ENCODE results near the gene XRCC5.
"Not testable (repeated sequence)": the region's sequence is repeated elsewhere in the genome, so short reads cannot be mapped to it uniquely, and the experiment has no call there.

Gene XRCC5

DNA sequence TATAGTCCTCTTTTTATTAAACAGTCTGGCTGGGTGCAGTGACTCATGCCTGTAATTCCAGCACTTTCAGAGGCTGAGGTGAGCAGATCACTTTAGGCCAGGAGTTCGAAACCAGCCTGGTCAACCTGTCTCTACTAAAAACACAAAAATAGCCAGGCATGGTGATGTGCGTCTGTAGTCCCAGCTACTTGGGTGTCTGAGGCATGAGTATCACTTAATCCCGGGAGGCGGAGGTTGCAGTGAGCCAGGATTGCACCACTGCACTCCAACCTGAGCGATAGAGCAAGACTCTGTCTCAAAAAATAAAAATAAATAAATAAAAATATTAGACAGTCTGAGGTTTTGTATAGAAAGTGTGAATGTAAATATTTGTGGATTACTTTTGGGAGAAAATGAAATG lies 17.8 kb downstream of the XRCC5 start:
- no peak for DNase-seq (ENCODE audit: insufficient read length)
- no peak for FAIRE-seq
- TF ChIP-seq TAF1 (IDR thresholded peaks at IDR 0.05; ENCODE audit: borderline replicate concordance, low read depth, low read length) = no peak
- TF ChIP-seq POLR2AphosphoS5 (IDR thresholded peaks at IDR 0.05; ENCODE audit: low read depth, low read length) = no peak

DNA sequence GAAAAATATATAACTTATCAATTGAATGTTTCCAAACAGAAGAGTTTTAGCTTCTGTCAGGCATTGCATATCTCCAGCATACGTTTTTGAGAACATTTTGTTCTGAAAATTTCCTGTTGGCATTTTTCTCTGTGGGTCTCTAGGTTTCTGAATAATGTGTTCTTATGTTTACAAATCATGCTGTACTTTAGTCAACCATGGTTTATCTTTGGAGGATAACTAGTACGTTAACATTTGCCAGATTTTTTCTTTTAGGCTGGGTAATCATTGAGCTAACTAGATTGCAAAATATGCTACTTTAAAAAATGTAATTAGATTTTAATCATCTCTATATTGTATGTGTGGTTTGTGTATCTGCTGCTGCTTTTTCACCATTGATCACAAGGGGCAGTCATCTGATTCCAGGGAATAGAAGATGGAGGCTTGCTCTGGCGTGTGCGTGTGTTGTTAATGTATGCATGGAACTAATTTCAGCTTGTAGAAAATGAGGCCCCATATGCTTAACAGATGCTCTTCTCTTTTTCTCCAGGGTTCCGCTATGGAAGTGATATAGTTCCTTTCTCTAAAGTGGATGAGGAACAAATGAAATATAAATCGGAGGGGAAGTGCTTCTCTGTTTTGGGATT lies 21.3 kb downstream of the XRCC5 start:
- TF ChIP-seq TAF1 (IDR thresholded peaks at IDR 0.05; ENCODE audit: borderline replicate concordance, low read depth, low read length) (no peak), POLR2A (IDR thresholded peaks at IDR 0.05; ENCODE audit: low read depth, low read length) (no peak), POLR2AphosphoS5 (IDR thresholded peaks at IDR 0.05; ENCODE audit: low read depth, low read length) (no peak)
- no peak for DNase-seq (ENCODE audit: insufficient read length)
- no peak for FAIRE-seq

DNA sequence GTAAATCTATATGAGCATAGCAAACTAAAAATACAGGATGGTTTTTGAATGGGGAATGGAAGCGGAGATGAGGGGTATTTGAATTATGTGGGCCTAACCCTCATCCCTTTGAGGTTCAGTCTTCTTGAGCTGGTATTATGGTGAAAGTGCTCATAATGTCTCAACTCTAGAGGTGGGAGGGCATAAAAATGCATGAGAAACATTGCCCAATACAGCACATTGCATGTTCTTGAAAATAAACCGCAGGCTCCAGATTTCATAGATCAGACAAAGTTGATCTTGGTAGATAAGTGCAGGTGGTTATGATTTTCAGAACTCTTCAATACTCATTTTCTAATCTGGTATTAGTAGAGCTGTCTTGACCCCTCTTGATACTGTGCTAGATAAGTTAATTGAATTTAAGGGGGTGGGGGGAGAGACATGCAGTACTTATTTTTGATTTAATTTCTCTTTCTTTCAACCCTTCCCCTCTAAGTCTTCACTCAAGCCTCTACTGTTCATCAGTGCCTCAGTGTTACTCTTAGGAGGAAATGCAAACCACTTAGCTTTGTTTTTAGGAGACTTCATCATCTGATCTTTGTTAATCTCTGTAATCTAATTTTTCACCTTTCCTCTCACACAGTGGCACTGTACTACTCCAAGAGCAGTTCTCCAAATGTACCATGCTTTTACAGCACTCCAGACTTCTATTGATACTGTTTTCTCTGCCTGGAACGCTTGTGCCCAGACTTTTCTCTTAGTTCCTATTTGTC lies 22.2 kb downstream of the XRCC5 start:
- TF ChIP-seq POLR2AphosphoS5 (IDR thresholded peaks at IDR 0.05; ENCODE audit: low read depth, low read length) (no peak), POLR2A (IDR thresholded peaks at IDR 0.05; ENCODE audit: low read depth, low read length) (no peak), TAF1 (IDR thresholded peaks at IDR 0.05; ENCODE audit: borderline replicate concordance, low read depth, low read length) (no peak)
- DNase-seq (ENCODE audit: insufficient read length) (no peak), FAIRE-seq (no peak)

DNA sequence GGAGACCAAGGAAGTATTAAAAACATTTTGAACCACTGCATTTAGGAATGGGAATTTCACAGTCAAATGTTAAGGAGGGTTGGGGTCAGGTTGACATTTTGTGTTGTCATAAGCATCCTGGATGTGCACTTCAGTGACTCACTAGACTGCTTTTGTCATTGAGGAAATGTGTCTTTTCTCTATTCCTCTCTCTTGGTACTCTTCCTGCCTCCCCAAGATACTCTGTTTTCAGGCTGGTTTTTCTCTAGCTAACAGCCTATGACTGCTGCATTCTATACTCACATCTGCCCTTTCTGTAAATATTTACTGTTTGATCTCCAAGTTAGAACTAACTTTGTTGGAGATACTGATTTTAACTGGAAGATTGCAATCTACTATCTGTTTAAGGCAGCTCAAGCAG lies 23.4 kb downstream of the XRCC5 start:
- DNase-seq (ENCODE audit: insufficient read length) (no peak), FAIRE-seq (no peak)
- no peak for TF ChIP-seq TAF1 (IDR thresholded peaks at IDR 0.05; ENCODE audit: borderline replicate concordance, low read depth, low read length)
- TF ChIP-seq POLR2AphosphoS5 (IDR thresholded peaks at IDR 0.05; ENCODE audit: low read depth, low read length) = no peak
- no peak for TF ChIP-seq POLR2A (IDR thresholded peaks at IDR 0.05; ENCODE audit: low read depth, low read length)

DNA sequence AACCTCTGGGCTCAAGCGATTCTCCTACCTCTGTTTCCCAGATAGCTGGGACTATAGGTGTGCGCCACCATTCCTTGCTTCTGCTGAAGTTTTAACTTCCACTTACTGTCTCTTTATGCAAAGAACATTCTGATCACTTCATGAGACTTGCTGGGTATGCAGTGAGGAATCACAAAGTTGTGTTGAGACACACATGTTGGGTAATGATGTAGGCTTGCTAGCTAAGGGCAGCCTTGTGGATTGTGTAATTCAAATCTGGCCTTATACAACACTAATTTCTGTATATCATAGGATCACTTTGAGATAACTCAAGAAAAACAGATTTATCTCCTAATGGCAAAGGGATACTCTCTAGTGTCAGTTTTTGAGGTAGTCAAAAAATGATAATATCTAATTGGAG lies 24.2 kb downstream of the XRCC5 start:
- TF ChIP-seq TAF1 (IDR thresholded peaks at IDR 0.05; ENCODE audit: borderline replicate concordance, low read depth, low read length) (no peak), POLR2AphosphoS5 (IDR thresholded peaks at IDR 0.05; ENCODE audit: low read depth, low read length) (no peak), POLR2A (IDR thresholded peaks at IDR 0.05; ENCODE audit: low read depth, low read length) (no peak)
- no peak for DNase-seq (ENCODE audit: insufficient read length)
- peak; percentile 46 for FAIRE-seq

DNA sequence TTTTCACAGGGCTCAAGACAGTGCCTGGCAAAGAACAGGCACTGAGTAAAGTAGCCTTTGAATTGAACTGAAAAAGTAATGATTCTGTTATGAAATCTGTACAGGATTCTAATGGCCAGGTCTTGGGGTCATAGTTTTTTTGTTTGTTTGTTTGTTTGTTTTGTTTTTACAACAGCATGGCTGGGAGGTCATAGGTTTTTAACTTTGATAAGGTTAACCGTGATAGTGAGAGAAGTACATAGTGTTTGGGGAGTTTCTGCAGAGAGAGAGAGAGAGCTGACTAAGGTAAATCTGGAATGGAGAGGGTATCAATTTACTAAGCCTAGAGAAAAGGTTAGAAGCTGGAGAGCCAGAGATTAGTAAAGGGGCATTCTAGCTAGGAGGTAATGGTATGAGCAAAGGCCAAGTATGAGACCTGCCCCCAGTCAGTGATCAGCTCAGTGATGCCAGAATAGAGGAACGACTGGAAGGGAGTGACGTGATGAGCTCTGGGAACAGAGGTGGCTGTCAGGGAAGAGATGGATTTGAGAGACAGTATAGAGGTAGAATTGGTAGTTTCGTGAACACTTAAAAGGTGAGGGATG lies 25.9 kb downstream of the XRCC5 start:
- DNase-seq (ENCODE audit: insufficient read length) (no peak), FAIRE-seq (no peak)
- TF ChIP-seq POLR2AphosphoS5 (IDR thresholded peaks at IDR 0.05; ENCODE audit: low read depth, low read length) (no peak), TAF1 (IDR thresholded peaks at IDR 0.05; ENCODE audit: borderline replicate concordance, low read depth, low read length) (no peak), POLR2A (IDR thresholded peaks at IDR 0.05; ENCODE audit: low read depth, low read length) (no peak)

DNA sequence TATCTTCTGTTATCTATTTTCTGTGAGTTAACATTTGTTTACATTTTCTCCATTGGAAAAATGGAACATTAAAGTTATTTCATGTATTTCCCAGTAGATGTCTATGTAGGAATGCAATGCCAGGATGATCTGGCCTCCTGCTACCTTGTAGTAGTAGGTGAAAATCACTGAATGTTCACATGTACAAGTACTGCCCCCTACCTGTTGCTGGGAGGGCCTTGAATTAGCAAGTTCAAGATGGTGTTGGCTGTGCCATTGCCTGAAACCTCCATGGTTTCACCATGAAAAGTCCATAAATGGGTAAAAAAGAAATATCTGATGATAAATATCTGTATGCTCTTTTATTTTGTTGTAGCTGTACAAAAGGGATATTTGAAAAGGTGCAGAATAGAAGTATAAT lies 30.7 kb downstream of the XRCC5 start:
- no peak for FAIRE-seq
- no peak for DNase-seq (ENCODE audit: insufficient read length)
- TF ChIP-seq TAF1 (IDR thresholded peaks at IDR 0.05; ENCODE audit: borderline replicate concordance, low read depth, low read length) = no peak
- no peak for TF ChIP-seq POLR2AphosphoS5 (IDR thresholded peaks at IDR 0.05; ENCODE audit: low read depth, low read length)
- TF ChIP-seq POLR2A (IDR thresholded peaks at IDR 0.05; ENCODE audit: low read depth, low read length) = no peak

DNA sequence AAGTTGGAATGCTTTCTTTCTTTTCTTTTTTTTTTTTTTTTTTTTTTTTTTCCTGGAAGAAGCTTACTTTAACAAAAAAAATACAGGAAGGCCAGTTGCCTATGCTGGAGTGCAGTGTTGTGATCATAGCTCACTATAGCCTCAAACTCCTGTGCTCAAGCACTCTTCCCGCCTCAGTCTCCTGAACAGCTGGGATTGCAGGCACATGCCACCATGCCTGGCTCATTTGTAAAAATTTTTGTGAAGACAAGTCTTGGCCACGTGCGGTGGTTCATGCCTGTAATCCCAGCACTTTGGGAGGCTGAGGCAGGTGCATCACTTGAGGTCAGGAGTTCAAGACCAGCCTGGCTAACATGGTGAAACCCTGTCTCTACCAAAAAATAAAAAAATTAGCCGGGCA lies 32.4 kb downstream of the XRCC5 start:
- FAIRE-seq; DNase-seq (ENCODE audit: insufficient read length): not testable (repeated sequence)

DNA sequence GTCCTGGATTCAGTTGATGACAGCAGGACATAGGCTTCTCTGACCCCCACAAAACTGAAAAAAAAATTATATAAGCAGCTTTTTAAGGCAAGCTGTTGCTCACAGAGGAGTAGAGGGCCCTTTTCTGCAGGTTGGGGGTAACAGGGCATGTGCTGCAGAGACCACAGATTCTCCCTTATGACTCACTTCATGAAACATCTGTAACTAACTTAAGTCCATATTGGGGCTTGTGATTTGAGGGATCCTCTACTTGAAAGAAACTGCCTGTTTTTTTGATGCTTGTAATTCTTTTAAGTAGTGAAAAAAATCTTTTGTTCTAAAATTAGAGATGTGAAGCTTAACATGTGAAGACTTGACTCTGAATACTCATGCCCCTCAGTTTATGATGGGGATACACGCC lies 33.4 kb downstream of the XRCC5 start:
- TF ChIP-seq TAF1 (IDR thresholded peaks at IDR 0.05; ENCODE audit: borderline replicate concordance, low read depth, low read length) (no peak), POLR2A (IDR thresholded peaks at IDR 0.05; ENCODE audit: low read depth, low read length) (peak; percentile 41), POLR2AphosphoS5 (IDR thresholded peaks at IDR 0.05; ENCODE audit: low read depth, low read length) (no peak)
- FAIRE-seq (peak; percentile 86), DNase-seq (ENCODE audit: insufficient read length) (peak; percentile 32)

DNA sequence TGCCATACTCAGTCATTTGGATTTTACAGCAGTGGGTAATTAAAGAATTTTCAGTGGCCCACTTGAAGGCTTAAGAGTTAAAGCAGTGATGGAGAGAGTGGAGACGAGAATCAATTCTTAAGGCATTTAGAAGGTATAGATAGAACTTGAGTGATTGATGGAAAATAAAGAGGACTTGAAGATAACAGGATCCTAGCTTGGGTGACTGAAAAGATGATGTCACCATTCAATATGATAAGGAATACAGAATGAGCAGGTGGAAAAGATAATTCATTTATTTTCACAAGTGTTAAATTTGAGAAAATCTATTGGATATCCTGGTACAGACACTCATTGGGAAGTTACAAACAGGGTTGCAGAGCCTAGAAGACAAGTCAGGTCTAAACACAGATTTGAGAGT lies 35.2 kb downstream of the XRCC5 start:
- TF ChIP-seq POLR2A (IDR thresholded peaks at IDR 0.05; ENCODE audit: low read depth, low read length) = no peak
- no peak for TF ChIP-seq TAF1 (IDR thresholded peaks at IDR 0.05; ENCODE audit: borderline replicate concordance, low read depth, low read length)
- TF ChIP-seq POLR2AphosphoS5 (IDR thresholded peaks at IDR 0.05; ENCODE audit: low read depth, low read length) = no peak
- DNase-seq (ENCODE audit: insufficient read length) (no peak), FAIRE-seq (no peak)

DNA sequence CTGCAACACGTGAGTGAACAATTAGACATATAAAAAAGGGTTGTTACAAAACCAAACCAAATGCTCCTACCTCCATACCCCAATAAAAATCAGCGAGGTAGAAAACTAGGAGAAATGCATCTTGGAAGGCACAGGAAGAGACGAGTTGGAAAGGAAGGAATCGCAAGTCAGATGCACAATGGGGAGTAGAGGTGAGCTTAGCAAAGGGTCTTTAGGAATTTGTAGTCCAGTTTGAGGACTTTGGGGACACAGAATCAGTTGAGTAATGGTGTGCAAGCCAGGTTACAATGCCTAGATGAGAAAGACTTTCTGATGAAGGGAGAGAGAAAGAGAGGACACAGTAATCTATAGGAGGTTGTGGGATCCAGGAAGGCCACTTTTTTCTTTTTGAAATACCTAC lies 35.7 kb downstream of the XRCC5 start:
- FAIRE-seq = no peak
- no peak for DNase-seq (ENCODE audit: insufficient read length)
- TF ChIP-seq POLR2A (IDR thresholded peaks at IDR 0.05; ENCODE audit: low read depth, low read length) (no peak), POLR2AphosphoS5 (IDR thresholded peaks at IDR 0.05; ENCODE audit: low read depth, low read length) (peak; percentile 62), TAF1 (IDR thresholded peaks at IDR 0.05; ENCODE audit: borderline replicate concordance, low read depth, low read length) (no peak)

DNA sequence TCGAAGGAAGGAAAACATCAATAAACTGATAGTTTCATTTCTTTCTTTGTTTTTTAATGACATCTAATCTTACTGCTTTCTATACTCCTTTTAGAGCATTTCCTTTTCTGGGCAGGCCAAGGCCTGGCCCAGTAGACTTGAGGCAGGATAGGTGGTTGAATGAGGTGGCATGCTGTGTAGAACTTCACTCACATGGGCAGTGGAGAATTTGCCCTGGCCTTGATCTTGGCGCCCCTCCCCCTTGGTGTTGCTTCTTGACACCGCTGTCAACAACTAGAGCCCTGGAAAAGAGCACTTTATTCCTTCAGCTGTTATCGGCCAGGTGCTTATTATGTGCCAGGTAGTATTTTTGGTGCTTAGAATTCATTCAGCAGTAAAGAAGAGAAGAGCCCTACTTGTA lies 37.4 kb downstream of the XRCC5 start:
- DNase-seq (ENCODE audit: insufficient read length) (no peak), FAIRE-seq (no peak)
- TF ChIP-seq POLR2AphosphoS5 (IDR thresholded peaks at IDR 0.05; ENCODE audit: low read depth, low read length) (no peak), POLR2A (IDR thresholded peaks at IDR 0.05; ENCODE audit: low read depth, low read length) (no peak), TAF1 (IDR thresholded peaks at IDR 0.05; ENCODE audit: borderline replicate concordance, low read depth, low read length) (no peak)

Data from GM12892 (cell line).